Gastroesophageal sphincter (tissue), 4 donors: ENCODE data around the gene SMC6. TPM values are rescaled to one million over a fixed set of nuclear protein-coding genes. Genes with fewer than 3 reads are reported as not detected.

Experiments used
- ATAC-seq: fragments of 150-250 bp; one replicate; pipeline ENCODE4 v1.9.1; 2016; ENCODE audit warnings: mild to moderate bottlenecking, moderate library complexity
- H3K27ac ChIP-seq, 4 donors: fragments of 200-600 bp; sonication (generic) in 3 of 4; 1 replicate in 3 of 4; 2 replicates in 1 of 4; pipeline ENCODE4 v1.5.1; 2016 to 2019
- H3K27me3 ChIP-seq: fragments of 200-600 bp; sonication (generic); one replicate; pipeline ENCODE4 v1.5.1; 2019
- H3K36me3 ChIP-seq, 2 donors: fragments of 200-600 bp; sonication (generic); one replicate each; pipeline ENCODE4 v1.5.1; 2019; ENCODE audit warnings: control low read depth in 1 of 2
- H3K4me1 ChIP-seq, 3 donors: fragments of 200-600 bp; sonication (generic); 1 replicate in 2 of 3; 2 replicates in 1 of 3; pipeline ENCODE4 v1.5.1; 2016 to 2019; ENCODE audit warnings: control low read depth in 2 of 3
- H3K4me3 ChIP-seq, 2 donors: fragments of 200-600 bp; sonication (generic); one replicate each; pipeline ENCODE4 v1.5.1; 2019; ENCODE audit warnings: mild to moderate bottlenecking in 1 of 2, moderate library complexity in 1 of 2
- H3K9me3 ChIP-seq, 3 donors: fragments of 200-600 bp; sonication (generic); one replicate each; pipeline ENCODE4 v1.5.1; 2017 to 2019; ENCODE audit warnings: control low read depth in 2 of 3
- CTCF ChIP-seq, 4 experiments: fragments of 200-600 bp in 2 of 4; fragments of 450-650 bp in 2 of 4; sonication (generic) in 1 of 4; IDR thresholded peaks; one replicate each; pipeline ENCODE4 v1.5.1; 2017 to 2019; ENCODE audit warnings: antibody characterized with exemption in 4 of 4, mild to moderate bottlenecking in 2 of 4, moderate library complexity in 2 of 4
- EP300 ChIP-seq: sonication (generic); formaldehyde crosslinking; IDR thresholded peaks from one replicate; pipeline ENCODE4 v1.6.1; 2017; ENCODE audit warnings: antibody characterized with exemption, mild to moderate bottlenecking
- POLR2A ChIP-seq, 2 donors: fragments of 450-650 bp; IDR thresholded peaks; one replicate each; pipeline ENCODE4 v1.6.1; 2017; ENCODE audit warnings: antibody characterized with exemption in 2 of 2, mild to moderate bottlenecking in 2 of 2, moderate library complexity in 1 of 2
- POLR2AphosphoS5 ChIP-seq: sonication (generic); formaldehyde crosslinking; IDR thresholded peaks from one replicate; pipeline ENCODE4 v1.6.1; 2017; ENCODE audit warnings: antibody characterized with exemption
- WGBS, 2 donors: methylation state at CpG; one replicate each; pipeline ENCODE4 v1.1.5; 2018; ENCODE audit warnings: low coverage in 1 of 2; 5-methylcytosine and 5-hydroxymethylcytosine counted together
- total RNA-seq, 4 donors: library from RNA; depleted of rRNA; stranded (reverse); fragments of >200 nt; gene quantifications; one replicate each; pipeline ENCODE4 v1.1.0, GENCODE V29; 2016

SMC6 gene
- total RNA-seq, 4 donors from 2014 or later: 11.2 to 16.7 (median 14.1) TPM

GRCh38 chr2:17713291-17713690 lies 40.3 kb downstream of the SMC6 start:
- WGBS, 2 donors: 100% methylated on average over 1 of the region's 1 CpG
- H3K27ac ChIP-seq: no peak overlapping the region
- H3K9me3 ChIP-seq: no peaks in the 10 kb centered on the region
- H3K4me1 ChIP-seq: no peaks in the 10 kb centered on the region
- H3K4me3 ChIP-seq: no peak overlapping the region
- H3K27me3 ChIP-seq: no peaks in the 10 kb centered on the region
- ATAC-seq: no peak
- H3K36me3 ChIP-seq: peaks cover 0 to 92% of the 10 kb centered on the region in 2 donors
- no peak for TF ChIP-seq CTCF (IDR thresholded peaks at IDR 0.05)

- no peak for TF ChIP-seq POLR2A (IDR thresholded peaks at IDR 0.05)
- no peak for TF ChIP-seq EP300
- TF ChIP-seq POLR2AphosphoS5: no peak
- TF ChIP-seq CTCF (IDR thresholded peaks at IDR 0.05): no peak
- 93% methylated on average over 9 of the region's 9 CpGs for WGBS, 2 donors
- ATAC-seq: no peak
Observed at GRCh38 chr2:17710547-17711248, 42.9 kb downstream of the SMC6 start.

DNA sequence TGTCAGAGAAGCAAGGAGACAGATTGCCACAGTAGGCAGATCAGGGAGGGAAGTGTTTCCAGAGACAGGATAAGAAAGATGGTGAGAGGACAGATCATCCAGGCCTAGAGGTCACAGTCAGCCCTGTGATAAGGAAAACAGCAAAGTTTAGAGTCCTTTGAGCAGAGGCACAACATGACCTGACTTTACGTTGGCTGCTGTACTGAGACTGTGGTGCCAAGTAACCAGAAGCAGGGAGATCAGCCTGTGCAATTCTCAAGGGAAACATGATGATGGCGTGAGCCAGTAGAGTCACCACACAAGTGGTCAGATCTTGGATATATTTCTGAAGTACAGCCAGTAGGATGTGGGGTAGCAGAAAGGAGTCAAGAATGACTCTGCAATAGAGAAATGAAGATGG lies 43.7 kb downstream of the SMC6 start:
- H3K36me3 ChIP-seq: peaks cover 0 to 91% of the 10 kb centered on the region in 2 donors
- TF ChIP-seq POLR2A (IDR thresholded peaks at IDR 0.05) (no peak), CTCF (IDR thresholded peaks at IDR 0.05) (no peak), POLR2AphosphoS5 (no peak), EP300 (no peak)

More at GRCh38 chr2:17710547-17711248, 42.9 kb downstream of the SMC6 start:
- H3K4me1 ChIP-seq: no peaks in the 10 kb centered on the region
- H3K9me3 ChIP-seq: no peaks in the 10 kb centered on the region
- H3K27ac ChIP-seq: no peak overlapping the region
- no peaks in the 10 kb centered on the region for H3K27me3 ChIP-seq
- H3K36me3 ChIP-seq: peaks cover 0 to 88% of the 10 kb centered on the region in 2 donors
- no peak overlapping the region for H3K4me3 ChIP-seq

DNA sequence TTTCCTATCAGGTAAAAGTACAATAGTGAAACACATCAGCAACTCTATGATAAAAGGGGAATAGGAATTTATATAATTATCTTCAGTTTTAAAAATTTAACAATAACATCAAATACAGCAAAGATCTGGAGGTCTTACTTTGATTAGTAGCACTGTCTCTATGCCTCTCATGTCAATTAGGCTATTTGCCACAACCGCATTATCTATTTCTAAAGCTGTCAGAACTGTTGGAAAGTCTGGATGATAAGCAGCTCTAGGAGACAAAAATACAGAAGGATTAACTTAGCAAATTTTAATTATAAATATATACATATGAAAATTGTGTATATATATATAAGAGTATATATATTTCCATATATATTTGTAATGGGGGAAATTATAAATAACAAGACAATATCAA lies 45.1 kb downstream of the SMC6 start:
- no peak for TF ChIP-seq EP300
- no peak for TF ChIP-seq CTCF (IDR thresholded peaks at IDR 0.05)
- no peak for TF ChIP-seq POLR2AphosphoS5
- no peak for TF ChIP-seq POLR2A (IDR thresholded peaks at IDR 0.05)
- 82 to 100% methylated on average over 1 of the region's 1 CpG for WGBS, 2 donors
- Histone ChIP-seq H3K4me3 (no peak overlapping the region), H3K4me1 (no peaks in the 10 kb centered on the region), H3K9me3 (no peaks in the 10 kb centered on the region), H3K27me3 (no peaks in the 10 kb centered on the region), H3K27ac (no peak overlapping the region), H3K36me3 (peaks cover 0 to 87% of the 10 kb centered on the region in 2 donors)
- no peak for ATAC-seq

More for the DNA sequence above, 43.7 kb downstream of the SMC6 start:
- 82 to 92% methylated on average over 2 of the region's 2 CpGs for WGBS, 2 donors
- ATAC-seq: no peak
- Histone ChIP-seq H3K9me3 (no peaks in the 10 kb centered on the region), H3K4me1 (no peaks in the 10 kb centered on the region), H3K4me3 (no peak overlapping the region), H3K27me3 (no peaks in the 10 kb centered on the region), H3K27ac (no peak overlapping the region)

DNA sequence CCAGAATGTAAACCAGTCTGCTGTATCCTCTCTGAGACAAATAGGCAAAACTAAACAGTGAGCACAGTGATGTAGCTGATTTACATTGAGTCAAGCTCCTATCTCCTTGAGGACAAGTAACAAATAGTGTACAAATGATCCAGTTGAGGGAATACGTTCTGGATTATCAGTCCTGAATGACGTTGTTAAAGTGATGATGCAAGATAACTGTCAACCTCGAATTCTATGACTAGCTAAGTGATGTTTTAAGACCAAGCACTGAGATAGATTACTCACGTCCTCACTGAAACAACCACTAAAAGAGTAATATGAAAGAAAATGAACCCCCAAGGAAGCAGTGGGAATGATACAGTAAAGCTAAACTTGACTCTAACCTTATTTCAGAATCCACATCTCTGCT lies 46.8 kb downstream of the SMC6 start:
- 72 to 100% methylated on average over 3 to 4 of the region's 4 CpGs for WGBS, 2 donors
- no peak overlapping the region for H3K27ac ChIP-seq

More for the DNA sequence above, 46.8 kb downstream of the SMC6 start:
- Histone ChIP-seq H3K4me3 (no peak overlapping the region), H3K4me1 (no peaks in the 10 kb centered on the region), H3K36me3 (peaks cover 0 to 86% of the 10 kb centered on the region in 2 donors), H3K27me3 (no peaks in the 10 kb centered on the region), H3K9me3 (no peaks in the 10 kb centered on the region)
- no peak for TF ChIP-seq POLR2AphosphoS5
- no peak for TF ChIP-seq EP300
- ATAC-seq: no peak
